Eye (tissue), 1 donor: Measurements from ENCODE around the gene PLIN4.
"Not testable (repeated sequence)": the region's sequence is repeated elsewhere in the genome, so short reads cannot be mapped to it uniquely, and the experiment has no call there.

Experiments
- DNase-seq: peaks from one replicate; pipeline ENCODE4 v3.0.0-alpha.2; 2015

PLIN4 gene

GRCh38 chr19:4547303-4548237 is 29.3 kb upstream of the PLIN4 start:
- DNase-seq: no peak

- no peak for DNase-seq
Measured at GRCh38 chr19:4543842-4544647, 25.8 kb upstream of the PLIN4 start.

- no peak for DNase-seq
Measured at GRCh38 chr19:4542896-4543841, 24.9 kb upstream of the PLIN4 start.

DNA sequence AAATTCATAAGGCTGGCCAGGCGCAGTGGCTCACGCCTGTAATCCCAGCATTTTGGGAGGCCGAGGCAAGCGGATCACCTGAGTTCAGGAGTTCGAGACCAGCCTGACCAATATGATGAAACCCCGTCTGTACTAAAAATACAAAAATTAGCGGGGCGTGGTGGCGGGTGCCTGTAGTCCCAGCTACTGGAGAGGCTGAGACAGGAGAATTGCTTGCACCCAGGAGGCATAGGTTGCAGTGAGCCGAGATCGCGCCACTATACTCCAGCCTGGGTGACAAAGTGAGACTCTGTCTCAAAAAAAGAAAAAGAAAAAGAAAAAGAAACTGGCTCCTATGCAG is 23.5 kb upstream of the PLIN4 start:
- not testable (repeated sequence) for DNase-seq

GRCh38 chr19:4541114-4541805 is 23.0 kb upstream of the PLIN4 start:
- DNase-seq: no peak

DNA sequence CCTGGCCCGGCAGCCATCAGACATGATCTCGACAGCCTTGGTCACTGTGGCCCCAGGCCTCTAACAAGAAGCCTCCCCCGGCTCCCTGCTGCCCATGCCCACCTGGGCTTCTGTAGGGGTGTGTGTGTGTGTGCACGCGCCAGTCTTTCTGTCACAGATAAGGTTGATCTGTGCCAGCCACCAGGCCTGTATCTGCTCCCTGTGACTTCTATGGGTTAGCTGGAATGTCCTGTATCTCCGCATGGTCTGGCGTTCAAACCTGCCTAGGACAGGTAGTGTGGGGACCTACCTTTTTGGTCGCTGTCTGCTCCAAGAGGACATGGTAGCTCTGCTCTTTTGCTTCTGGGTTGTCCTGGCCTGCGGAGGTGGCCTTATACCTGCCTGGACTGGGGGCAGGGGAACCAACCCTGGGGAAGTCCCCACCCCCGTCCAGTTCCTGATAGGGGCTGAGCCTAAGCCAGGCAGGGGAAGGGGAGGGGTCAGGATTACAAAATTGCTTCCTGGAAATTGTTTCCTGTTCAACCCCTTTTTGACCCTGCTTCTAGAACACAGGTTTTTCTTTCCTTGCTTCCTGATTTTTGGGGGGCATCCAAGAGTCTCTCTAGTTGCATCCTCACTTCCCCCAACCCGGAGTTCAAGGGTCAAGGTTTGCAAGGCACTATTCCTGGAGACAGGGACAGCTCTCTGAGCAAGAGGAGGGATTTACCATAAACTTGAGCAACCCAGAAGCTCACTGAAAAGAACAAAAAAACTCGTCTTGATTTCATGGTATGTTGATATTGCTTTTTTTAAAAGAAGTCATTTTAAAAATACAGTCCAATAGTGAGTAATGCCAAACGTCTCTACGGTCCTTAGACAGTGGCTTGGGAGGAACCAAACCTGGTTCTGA is 21.7 kb upstream of the PLIN4 start, which contains the start of gene LRG1:
TSS of gene LRG1 (minus strand) at position 344 of the 889 bp plus-strand sequence. CDS start at position 321, 23 bp downstream.
- DNase-seq: no peak

DNA sequence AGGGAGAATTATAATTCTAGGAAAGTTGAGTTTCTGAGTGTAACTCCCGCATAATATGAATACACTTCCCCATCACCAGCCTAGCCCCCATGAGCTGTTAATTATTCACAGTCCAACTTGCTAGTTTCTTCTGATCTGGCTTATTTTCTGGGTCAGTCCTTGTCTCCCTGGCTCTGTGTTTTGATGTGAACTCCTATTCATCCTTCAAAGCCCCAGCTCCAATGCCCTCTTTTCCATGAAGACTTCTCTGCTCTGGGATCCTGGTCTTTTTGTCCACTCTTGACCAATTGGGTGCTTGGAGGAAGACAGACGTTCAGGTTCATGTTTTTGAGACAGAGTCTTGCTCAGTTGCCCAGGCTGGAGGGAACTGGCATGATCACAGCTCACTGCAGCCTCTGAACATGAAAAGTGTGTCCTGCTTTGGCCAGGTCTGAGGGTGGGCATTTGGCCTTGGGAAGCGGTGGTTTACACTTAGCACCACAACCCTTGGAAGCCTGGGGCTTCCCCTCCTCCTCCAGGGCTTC is 20.9 kb upstream of the PLIN4 start:
- DNase-seq: no peak

DNA sequence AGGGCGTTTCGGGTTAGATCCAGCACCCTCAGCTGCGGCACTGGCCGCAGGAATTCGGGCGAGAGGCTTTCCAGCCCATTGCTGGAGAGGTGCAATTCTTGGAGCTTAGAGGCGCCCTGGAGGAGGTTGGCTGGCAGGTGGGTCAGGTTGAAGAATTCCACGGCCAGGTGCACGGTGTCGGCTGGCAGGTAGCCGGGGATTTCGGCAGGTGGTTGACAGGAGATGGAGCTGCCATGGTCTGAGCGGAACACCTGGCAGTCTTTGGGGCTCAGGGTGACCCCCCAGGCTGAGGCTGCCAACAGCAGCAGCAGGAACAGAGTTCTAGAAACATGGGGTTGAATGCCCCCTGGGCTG is 20.3 kb upstream of the PLIN4 start:
- DNase-seq: no peak

- DNase-seq: no peak
Measured at GRCh38 chr19:4537953-4538600, 19.8 kb upstream of the PLIN4 start.

DNA sequence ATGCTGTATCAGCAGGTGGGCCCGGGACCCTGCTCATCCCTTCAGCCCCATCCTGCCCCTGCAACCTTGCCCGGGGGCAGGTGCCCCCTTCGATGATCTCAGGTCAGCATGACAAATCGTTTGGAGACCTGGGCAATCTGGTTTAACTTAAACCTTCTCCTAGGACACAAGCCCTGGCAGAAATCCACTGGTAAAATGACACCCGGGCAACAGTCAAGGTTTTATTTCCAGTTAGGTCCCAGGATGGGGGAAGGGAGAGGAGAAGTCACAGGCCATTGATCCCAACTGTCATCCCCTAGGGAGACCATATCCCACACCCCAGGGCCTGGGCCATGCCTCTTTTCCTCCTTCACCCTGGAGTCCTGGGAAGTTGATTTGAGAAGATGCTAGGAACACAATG is 18.5 kb upstream of the PLIN4 start:
- no peak for DNase-seq

DNA sequence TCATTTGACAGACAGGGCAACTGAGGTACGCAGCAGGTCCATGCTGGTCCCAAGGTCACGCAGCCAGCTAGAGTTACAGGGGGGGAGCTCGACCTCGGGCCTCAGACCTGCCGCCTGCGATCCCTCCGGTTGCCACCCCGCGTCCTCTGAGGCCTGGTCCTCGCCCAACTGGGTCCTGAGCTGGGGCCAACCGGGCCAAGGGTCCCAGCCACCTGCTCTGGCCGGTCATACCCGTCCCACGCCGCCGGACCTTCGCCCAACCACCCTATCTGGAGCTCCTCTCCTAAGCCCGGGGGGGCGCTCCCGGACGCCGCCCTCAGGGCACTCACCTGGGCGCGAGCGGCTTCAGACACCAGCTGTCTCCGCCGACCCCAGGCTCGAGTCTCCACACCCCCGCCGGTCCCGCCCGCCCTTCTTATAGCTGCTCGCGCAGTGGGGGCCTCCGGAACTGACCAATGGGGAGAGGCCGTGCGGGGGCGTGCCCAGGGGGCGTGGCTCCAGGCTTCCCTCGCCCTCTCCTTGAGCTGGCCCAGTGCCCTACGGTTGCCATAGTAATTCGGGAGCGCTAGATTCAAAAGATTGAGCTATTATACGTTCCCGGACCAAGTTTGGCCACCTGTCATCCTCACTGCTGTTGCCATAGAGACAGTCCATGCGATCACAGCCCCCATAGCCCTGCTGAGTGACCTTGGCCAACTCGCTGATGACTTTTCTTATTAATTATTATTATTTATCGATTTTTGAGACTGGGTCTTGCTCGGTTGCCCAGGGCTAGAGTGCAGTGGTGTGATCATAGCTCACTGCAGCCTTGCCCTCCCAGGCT is 16.8 kb upstream of the PLIN4 start, which contains the start of gene PLIN5:
TSS of gene PLIN5 (minus strand) at position 389 of the 823 bp plus-strand sequence. CDS start 1,150 bp downstream, outside the sequence.
- DNase-seq: peak; percentile 94

- peak; percentile 22 for DNase-seq
Measured at GRCh38 chr19:4533835-4534424, 15.6 kb upstream of the PLIN4 start.

DNA sequence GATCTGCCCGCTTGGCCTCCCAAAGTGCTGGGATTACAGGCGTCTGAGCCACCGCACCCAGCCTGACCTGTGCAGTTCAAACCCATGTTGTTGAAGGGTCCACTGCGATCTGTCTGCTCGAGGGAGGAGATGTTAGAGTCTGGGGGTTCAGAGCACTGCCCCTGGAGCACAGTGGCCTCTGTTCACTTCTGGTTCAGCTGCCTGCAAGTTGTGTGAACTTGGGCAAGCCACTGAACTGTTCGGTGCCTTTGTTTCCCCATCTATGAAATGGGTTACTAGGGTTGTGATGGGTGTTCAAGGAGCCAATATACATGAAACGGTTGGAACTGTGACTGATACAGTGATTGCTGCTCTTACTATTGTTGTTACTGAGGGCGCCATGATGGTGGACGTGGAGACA is 15.0 kb upstream of the PLIN4 start:
- DNase-seq: no peak

GRCh38 chr19:4531562-4532165 is 13.4 kb upstream of the PLIN4 start:
- no peak for DNase-seq

DNA sequence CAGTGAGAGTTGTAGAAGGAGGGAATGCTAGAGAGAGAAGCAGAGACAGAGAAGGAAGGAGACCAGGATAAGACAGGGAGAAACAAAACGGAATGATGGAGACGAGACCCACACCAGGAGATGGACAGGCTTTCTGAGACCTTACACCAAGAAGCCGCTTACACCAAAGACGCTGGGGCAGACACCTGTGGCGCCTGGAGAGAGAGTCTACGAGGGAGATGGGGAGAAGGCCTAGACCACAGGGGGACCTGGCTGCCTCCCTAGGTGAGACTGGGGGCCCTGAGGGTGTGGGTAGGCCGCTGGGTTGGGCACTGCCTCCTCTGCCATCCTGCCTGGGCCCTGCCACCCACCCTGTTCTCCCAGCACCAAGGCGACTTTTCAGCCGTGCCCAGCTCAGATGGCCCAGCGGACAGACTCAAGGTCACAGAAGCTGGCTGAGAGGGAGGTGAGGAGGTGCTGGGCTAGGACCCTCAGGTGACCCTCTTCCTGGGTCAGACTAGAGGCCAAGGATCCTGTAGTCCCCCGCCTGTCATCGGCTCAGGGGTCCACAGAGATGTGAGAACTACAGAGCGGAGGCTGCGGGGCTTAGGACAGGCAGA is 11.7 kb upstream of the PLIN4 start:
- no peak for DNase-seq

DNA sequence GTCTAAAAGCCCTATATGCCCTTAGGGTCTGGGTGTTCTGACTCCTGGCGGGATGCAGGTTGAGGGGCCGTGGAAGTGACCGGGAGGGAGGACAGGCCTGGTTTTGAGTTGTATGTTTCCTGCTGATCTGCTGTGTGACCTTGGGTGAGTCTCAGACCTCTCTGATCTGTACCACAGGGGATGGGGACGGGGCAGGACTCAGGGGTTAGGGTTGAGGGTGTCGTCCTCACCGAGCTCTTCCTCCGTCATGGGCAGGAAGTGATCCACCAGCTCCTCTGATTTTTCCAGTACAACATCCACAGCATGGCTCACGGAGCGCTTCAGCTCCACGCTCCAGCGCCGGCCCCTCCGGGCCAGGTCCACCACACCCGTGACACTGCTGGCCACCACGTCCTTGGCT is 10.6 kb upstream of the PLIN4 start:
- no peak for DNase-seq

DNA sequence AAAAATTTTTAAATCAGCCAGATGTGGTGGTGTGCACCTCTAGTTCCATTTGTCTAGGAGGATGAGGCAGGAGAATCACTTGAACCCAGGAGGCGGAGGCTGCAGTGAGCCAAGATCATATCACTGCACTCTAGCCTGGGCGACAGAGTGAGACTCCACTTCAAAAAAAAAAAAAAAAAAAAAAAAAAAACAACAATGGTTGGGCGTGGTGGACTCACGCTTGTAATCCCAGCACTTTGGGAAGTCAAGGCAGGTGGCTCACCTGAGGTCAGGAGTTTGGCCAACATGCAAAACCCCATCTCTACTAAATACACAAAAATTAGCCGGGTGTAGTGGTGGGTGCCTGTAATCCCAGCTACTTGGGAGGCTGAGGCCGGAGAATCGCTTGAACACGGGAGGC is 9.1 kb upstream of the PLIN4 start:
- not testable (repeated sequence) for DNase-seq

DNA sequence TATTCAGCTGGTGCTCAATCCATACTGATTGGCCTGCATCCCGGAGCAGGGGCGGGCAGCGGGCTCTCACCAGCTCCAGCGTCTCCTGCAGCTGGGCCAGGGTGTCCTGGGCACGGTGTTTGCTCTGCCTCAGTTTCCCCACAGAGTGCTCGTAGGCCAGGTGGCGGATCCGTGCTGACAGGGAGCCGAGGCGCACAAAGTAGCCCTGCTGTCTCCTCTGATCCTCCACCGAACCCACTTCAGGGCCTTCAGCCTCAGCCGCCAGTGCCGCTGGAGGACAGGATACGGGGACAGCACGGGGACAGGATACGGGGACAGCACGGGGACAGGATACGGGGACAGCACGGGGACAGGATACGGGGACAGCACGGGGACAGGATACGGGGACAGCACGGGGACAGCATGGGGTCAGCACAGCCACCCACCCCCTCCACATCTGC is 7.3 kb upstream of the PLIN4 start:
- no peak for DNase-seq
